ENCODE data around the gene APBA2.
"Not testable (repeated sequence)": the region's sequence is repeated elsewhere in the genome, so short reads cannot be mapped to it uniquely, and the experiment has no call there.

DNA sequence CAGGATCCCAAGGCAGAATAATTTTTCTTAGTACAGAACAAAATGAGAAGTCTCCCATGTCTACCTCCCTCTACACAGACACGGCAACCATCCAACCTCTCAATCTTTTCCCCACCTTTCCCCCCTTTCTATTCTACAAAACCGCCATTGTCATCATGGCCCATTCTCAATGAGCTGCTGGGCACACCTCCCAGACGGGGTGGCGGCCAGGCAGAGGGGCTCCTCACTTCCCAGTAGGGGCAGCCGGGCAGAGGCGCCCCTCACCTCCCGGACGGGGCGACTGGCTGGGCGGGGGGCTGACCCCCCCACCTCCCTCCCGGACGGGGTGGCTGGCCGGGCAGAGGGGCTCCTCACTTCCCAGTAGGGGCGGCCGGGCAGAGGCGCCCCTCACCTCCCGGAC lies 36.5 kb upstream of the APBA2 start:
- TF ChIP-seq POLR2A (IDR thresholded peaks at IDR 0.05): not testable (repeated sequence)
- TF ChIP-seq, protein P1, sequence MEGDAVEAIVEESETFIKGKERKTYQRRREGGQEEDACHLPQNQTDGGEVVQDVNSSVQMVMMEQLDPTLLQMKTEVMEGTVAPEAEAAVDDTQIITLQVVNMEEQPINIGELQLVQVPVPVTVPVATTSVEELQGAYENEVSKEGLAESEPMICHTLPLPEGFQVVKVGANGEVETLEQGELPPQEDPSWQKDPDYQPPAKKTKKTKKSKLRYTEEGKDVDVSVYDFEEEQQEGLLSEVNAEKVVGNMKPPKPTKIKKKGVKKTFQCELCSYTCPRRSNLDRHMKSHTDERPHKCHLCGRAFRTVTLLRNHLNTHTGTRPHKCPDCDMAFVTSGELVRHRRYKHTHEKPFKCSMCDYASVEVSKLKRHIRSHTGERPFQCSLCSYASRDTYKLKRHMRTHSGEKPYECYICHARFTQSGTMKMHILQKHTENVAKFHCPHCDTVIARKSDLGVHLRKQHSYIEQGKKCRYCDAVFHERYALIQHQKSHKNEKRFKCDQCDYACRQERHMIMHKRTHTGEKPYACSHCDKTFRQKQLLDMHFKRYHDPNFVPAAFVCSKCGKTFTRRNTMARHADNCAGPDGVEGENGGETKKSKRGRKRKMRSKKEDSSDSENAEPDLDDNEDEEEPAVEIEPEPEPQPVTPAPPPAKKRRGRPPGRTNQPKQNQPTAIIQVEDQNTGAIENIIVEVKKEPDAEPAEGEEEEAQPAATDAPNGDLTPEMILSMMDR (IDR thresholded peaks at IDR 0.05): not testable (repeated sequence)

Measured in heart left ventricle (tissue), 13 donors.